SH-SY5Y (cell line): ENCODE data around the gene TRPC4AP.

Source experiments
- GATA2 ChIP-seq: IDR thresholded peaks from 2 replicates; pipeline ENCODE4 v1.6.1; 2011; ENCODE audit warnings: mild to moderate bottlenecking, low read depth, low read length
- GATA3 ChIP-seq: IDR thresholded peaks from 2 replicates; pipeline ENCODE4 v1.6.1; 2011; ENCODE audit warnings: low read depth, mild to moderate bottlenecking, low read length, moderate library complexity

- TF ChIP-seq GATA2 (no peak), GATA3 (no peak)
These were observed 108.4 kb downstream of the TRPC4AP start for GRCh38 chr20:34983995-34984735.
